ENCODE data around the gene ADCY1.

ADCY1 gene

DNA sequence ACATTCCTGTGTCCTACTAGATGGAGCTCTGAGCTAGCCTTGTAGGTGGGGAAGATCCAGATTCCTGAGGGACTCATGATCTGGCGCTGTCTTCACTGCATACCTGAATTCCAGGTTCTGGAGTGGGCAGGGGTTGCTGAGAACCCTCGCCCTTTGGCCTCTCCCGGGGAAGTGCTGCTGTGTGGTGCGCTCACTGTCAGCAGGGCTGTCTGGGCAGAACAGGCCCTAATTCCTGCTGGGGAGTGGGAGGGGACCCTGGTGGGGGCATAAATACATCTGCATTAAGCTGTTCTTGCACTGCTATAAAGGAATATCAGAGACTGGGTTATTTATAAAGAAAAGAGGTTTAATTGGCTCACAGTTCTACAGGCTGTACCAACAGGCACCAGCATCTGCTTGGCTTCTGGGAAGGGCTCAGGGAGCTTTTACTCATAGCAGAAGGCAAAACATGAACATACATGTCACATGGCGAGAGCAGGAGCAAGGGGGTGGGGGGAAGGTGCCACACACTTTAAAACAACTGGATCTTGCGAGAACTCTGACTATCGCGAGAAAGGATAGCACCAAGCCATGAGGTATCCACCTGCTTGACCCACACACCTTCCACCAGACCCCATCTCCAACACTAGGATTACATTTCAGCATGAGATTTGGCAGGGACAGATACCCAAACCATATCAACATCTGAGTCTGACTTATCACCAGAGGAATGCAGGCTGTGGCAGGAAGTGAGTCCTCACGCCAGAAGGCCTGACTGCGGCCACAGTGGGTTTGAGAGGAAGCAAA is 115.0 kb downstream of the ADCY1 start:
- DNase-seq (ENCODE audit: low read depth in 1 of 2, low spot score in 1 of 2) = no peak

GRCh38 chr7:45689797-45690761 is 115.9 kb downstream of the ADCY1 start:
- DNase-seq (ENCODE audit: low read depth in 1 of 2, low spot score in 1 of 2) = no peak

DNA sequence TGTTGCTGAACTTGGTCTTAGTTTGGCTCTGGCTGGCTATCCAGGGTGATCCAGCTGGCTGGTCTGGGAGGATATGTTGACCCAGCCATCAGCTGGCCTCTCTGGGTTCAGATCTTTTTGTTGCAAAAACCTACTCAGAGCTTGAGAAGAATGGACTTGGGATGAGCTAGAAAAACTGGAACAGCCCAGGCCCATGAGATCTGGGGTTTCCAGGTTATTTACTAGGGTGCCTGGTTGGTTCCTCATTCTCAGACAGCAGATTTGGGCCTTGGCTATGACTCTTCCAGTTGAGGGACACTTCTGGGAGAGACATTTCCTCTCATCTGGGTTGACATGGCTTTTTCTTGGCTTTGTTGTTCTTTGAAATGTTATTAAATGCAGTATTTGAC is 116.6 kb downstream of the ADCY1 start:
- DNase-seq (ENCODE audit: low read depth in 1 of 2, low spot score in 1 of 2) = no peak

DNA sequence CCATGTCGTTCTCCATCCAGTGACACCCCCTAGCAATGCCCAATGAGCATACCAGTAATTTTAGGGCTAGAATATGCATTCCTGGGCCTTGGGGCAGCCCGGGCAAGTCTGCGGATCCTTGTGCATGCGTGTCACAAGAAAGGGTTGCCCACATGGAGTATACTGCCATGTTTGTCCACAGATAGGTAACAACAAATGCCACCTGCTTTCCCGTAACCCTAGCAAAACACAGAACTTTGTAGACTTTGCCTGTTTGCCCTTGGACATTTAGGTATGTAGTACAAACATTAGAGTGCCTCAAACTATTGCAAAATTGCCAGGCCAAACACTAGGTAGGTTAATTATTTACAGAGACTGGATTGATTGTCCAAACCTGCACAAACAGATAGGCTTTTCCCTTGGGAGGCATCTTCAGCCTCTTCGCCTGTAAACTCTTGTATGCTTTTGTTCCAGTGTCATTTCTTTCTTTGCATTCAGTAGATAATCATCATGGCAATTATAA is 117.0 kb downstream of the ADCY1 start:
- no peak for DNase-seq (ENCODE audit: low read depth in 1 of 2, low spot score in 1 of 2)

- no peak for DNase-seq (ENCODE audit: low read depth in 1 of 2, low spot score in 1 of 2)
Measured at GRCh38 chr7:45692031-45692430, 117.9 kb downstream of the ADCY1 start.

DNA sequence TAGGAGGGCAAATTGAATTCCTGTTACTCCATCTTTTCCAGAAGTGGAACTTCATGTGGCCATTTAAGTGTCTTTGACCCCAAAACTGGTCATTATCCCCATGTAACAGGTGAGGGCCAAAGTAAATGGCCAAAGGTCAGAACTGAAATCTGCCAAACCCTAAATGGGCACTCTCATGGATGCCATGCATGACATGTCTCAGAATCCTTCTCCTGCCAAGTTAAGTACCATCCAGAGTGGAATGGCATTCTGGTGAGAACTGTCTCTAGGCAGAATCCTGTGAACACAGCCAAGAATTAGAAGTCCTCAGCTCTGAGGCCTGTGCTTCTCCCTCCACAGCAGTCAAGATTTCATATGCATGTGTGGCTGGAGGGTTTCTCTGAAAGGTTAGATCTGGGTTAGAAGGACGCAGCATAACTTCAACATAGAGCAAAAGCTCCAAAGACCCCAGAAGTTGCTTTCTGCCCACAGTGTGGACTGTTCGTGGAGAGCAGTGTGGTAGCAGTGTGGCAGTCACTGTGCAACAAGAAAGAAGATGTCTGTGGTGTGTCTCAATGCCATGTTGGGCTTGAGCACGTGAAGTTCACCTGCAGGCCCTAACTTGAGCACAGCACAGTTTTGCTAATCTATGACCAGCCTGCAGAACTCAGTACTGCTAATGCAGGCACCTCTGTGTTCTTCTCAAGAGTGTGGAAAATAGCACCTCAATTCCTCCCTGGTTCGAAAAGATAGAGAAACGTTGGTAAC is 121.3 kb downstream of the ADCY1 start:
- DNase-seq (ENCODE audit: low read depth in 1 of 2, low spot score in 1 of 2) = no peak

DNA sequence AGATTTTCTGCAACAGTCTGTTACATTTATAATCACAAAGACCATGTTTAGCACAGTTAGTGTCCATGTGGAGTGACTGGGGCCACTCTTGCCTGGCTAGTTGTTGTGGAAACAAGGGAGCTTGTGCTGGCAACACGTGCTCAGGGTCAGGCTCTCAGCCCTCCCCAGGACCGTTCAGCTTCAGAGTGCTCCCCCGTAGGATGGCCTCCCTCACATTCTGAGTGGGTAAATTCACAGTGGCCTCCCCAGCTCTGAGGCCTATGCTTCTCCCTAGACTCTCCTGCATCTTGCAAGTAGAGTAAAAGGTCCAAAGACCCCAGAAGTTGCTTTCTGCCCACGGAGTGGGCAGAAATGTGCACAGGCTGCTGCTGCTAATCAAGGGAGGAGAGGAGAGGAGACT is 122.3 kb downstream of the ADCY1 start:
- no peak for DNase-seq (ENCODE audit: low read depth in 1 of 2, low spot score in 1 of 2)

DNA sequence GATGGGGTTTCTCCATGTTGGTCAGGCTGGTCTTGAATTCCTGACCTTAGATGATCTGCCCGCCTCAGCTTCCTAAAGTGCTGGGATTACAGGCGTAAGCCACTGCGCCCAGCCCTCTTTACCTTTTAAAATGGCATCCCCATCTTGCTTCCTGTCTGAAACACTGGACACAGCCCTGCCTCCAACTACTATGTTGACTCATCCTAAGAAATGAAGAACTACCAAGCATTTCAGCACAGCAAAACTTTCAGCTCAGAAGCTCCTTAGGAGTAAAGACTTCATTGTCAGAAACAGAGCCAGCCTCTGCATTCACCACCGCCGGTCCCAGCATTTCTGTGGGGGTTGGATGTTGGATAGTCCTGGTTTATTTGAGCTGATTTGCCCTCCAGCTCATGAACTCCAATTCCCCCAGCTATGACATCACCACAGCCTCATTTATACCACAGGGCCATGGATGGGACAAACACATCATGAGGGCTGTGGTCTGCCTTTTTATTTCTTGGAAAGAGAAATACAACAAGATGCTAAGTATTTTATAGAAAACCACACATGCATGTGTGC is 123.5 kb downstream of the ADCY1 start:
- DNase-seq (ENCODE audit: low read depth in 1 of 2, low spot score in 1 of 2) = no peak

DNA sequence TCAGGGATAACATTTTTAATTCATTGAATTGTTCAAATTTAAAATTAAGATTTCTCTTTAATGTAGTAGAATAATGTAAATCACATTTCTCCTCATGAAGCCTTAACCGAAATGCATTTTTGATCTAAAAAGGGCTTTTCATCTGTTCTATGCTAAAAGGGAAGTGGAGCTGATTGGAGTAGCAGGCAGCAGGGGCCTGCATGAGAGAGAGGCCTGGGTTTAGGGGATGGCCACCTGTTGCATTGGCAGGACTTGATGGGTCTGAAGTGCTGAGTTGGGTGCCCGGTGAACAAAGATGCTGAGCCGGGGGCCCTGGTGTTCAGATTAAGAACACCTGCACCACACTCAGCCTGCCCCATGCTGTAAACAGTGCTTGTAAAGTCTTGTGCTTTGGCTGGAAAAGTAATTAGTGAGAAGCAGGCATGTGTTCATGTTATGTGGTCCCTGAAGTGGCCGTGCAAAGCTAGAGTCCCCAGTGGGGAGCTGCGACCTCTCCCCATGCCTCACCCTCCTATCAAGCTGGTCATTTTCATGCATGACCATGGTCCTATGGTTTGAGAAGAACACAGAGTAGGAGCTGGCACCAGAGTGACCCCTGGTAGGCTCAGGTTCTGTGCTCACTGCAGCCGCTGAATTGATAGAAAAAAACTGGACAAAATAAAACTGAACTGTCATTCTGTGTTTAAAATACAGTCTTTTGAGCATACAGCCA is 124.3 kb downstream of the ADCY1 start:
- DNase-seq (ENCODE audit: low read depth in 1 of 2, low spot score in 1 of 2) = no peak

DNA sequence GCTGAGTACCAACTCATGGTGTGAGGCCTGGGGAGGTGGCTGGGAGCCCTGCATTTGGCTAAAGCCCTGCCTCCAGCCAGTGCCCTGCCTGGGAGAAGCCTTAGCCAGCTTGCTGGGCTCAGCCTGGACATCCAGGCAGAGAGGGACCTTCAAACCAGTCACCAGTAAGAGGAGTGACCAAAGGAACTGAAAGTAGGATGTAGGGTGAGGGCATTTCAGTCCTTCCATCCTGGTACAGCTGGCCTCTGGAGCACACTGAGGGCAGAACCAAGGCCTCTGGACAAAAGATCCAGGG is 124.8 kb downstream of the ADCY1 start:
- DNase-seq (ENCODE audit: low read depth in 1 of 2, low spot score in 1 of 2) = no peak

DNA sequence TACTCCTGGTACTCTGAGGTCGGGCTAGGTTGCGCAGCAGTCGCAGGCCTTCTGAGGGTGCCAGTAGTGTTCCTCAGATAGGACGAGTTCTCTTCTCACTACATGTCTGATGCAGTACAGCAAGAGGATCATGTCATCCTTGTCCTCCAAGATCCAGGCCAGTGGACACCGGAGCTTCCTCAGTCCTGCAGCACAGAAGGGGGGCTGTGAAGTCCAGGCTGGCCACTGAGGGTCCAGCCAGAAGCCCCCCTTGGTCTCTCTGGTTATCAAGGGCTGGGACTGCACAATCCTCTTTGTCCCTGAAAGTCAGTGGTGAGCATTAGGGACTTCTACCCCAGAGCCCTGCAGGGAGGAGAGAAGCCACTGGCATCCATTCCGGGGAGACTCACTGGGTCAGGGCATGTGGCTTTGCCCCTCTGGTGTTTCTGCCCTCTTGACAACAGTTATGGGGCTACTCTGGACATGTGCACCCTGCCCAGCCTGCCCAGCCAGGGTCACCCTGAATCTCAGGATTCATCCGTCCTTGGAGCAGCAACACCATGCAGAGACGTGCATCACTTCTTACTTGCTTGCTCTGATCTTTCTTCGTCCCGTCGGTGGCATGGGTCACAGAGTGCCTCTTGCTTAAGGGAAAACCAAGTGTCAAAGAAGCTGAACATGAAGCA is 125.7 kb downstream of the ADCY1 start:
- DNase-seq (ENCODE audit: low read depth in 1 of 2, low spot score in 1 of 2) = no peak

- no peak for DNase-seq (ENCODE audit: low read depth in 1 of 2, low spot score in 1 of 2)
Measured at GRCh38 chr7:45700556-45700955, 126.4 kb downstream of the ADCY1 start.

GRCh38 chr7:45701701-45702510 is 127.7 kb downstream of the ADCY1 start:
- DNase-seq (ENCODE audit: low read depth in 1 of 2, low spot score in 1 of 2) = no peak

GRCh38 chr7:45702751-45703150 is 128.6 kb downstream of the ADCY1 start:
- DNase-seq (ENCODE audit: low read depth in 1 of 2, low spot score in 1 of 2) = no peak

DNA sequence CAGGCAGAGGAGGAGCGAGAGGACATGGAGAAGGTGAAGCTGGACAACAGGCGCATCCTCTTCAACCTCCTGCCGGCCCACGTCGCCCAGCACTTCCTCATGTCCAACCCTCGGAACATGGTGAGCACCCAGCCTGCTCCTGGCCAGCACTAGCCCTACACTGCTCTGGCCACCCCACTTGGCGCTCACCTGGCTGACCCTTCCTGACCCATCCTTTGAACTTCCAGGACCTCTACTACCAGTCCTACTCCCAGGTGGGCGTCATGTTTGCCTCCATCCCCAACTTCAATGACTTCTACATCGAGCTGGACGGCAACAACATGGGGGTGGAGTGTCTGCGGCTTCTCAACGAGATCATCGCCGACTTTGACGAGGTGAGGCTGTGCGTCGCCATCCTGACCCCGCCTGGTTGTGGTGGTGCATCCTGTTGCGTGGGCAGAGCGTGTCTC is 129.2 kb downstream of the ADCY1 start:
- DNase-seq (ENCODE audit: low read depth in 1 of 2, low spot score in 1 of 2) = no peak

DNA sequence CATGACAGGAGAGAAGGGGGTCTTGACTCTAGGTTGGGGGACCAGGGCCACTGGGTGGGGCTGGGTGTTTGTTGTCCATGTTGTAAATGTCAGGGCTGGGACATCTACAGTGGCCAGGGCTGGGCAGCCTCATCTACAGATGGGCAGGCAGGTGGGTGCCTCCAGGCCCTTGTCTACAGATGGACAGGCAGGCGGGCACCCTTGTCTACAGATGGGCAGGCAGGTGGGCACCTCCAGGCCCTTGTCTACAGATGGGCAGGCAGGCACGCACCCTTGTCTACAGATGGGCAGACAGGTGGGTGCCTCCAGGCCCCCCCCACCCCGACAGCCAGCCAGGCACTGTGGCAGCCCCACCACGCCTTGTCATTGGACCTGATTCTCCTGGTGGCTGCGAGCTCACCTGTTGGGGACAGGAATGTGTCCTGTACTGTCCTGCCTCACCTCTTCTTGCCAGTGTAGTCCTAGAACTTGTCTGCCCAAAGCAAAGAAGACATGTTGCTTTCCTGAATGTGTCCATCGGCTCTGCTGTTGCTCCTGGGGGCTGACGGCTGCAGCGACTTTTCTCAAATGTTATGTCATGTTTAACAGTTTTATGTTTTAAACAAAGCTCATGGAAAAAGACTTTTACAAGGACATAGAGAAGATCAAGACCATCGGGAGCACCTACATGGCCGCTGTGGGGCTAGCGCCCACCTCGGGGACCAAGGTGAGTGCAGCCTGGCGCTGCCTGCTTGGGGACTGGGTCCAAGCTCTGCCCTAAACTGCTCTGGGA is 129.9 kb downstream of the ADCY1 start:
- DNase-seq (ENCODE audit: low read depth in 1 of 2, low spot score in 1 of 2) = no peak

DNA sequence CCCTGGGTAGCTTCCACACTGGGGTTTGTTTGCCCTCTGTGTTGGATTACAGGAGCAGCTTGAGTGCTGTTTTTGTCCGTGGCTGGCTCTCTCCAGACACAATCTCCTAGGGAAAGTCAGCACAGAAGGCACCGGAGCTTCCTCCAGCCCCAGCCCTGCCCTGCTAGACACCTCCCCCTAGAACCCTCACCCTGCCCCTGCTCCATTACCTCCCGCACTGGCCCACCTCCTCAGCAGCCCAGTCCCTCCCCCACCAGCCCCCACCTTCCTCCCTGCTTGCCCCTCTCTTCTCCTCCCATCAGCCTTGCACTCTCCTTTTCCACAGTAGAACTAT is 130.5 kb downstream of the ADCY1 start:
- DNase-seq (ENCODE audit: low read depth in 1 of 2, low spot score in 1 of 2) = no peak
